ENCODE measurements around the gene DRAP1.
"Not testable (repeated sequence)": the region's sequence is repeated elsewhere in the genome, so short reads cannot be mapped to it uniquely, and the experiment has no call there.

The DRAP1 gene

DNA sequence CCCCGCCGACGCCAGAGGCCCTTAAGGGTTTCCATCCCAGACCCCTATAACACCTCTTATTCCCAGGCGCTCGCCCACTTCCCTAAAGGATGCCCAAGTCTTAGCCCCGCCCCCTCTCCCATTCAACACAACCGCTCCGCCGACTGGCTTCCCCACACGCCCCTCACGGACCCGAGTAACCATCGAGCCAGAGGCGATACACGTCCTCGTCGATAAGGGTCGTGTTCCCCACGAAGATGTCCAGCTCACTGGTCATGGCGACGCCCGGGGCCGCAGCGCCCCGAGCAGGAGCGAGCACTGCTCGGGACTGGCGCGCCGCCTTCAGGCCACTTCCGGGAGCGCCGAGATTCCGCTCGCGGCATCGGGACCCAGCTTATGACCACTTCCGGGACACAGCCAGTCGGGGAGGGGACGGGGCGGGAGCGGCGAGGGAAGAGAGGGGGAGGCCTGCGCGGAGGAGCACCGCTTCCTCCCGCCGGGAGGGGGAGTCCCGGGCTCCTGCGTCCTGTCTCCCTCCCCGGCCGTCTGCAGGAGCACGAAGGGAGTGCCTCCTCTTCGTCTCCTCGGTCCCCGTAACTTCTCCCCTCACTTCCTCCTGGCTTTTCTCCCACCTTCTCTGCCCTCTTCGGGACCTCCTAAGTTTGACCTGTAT, 30.9 kb upstream of the DRAP1 start, which contains the start of gene FIBP:
Gene FIBP (minus strand): TSS at position 309 of the 652 bp plus-strand sequence. CDS start 53 bp downstream, at position 256.
- H3K4me3 ChIP-seq (ENCODE audit: low read depth, low read length) = peak within 1 kb of the TSS; percentile 90
- peak; percentile 98 for DNase-seq (ENCODE audit: low read depth)
- TF ChIP-seq, protein P1, sequence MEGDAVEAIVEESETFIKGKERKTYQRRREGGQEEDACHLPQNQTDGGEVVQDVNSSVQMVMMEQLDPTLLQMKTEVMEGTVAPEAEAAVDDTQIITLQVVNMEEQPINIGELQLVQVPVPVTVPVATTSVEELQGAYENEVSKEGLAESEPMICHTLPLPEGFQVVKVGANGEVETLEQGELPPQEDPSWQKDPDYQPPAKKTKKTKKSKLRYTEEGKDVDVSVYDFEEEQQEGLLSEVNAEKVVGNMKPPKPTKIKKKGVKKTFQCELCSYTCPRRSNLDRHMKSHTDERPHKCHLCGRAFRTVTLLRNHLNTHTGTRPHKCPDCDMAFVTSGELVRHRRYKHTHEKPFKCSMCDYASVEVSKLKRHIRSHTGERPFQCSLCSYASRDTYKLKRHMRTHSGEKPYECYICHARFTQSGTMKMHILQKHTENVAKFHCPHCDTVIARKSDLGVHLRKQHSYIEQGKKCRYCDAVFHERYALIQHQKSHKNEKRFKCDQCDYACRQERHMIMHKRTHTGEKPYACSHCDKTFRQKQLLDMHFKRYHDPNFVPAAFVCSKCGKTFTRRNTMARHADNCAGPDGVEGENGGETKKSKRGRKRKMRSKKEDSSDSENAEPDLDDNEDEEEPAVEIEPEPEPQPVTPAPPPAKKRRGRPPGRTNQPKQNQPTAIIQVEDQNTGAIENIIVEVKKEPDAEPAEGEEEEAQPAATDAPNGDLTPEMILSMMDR (conservative IDR thresholded peaks at IDR 0.05; ENCODE audit: low read depth, low read length) = peak; percentile 66

DNA sequence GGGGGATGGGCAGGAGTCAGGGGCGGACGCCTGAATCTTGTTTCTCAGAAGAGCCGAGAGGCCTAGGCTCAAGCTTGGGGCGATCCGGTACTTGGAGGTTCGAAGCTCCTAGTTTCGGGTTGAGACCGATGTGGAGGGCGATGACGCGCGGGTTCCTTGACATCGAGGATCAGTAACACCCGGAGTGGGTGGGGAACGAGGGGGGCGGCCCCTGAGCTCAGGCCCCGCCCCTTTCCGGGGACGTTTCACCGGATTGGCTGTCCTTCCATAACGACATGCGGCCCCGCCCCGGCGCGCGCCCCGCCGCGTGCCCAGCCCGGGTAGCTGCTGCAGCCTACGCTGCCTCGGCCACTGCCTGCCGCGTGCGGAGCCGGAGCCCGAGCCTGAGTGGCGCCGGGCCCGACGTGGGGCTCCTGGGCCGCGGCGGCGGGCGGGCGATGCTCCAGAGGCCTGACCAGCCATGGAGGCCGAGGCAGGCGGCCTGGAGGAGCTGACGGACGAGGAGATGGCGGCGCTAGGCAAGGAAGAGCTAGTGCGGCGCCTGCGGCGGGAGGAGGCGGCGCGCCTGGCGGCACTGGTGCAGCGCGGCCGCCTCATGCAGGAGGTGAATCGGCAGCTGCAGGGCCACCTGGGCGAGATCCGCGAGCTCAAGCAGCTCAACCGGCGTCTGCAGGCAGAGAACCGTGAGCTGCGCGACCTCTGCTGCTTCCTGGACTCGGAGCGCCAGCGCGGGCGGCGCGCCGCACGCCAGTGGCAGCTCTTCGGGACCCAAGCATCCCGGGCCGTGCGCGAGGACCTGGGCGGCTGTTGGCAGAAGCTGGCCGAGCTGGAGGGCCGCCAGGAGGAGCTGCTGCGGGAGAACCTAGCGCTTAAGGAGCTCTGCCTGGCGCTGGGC, 28.7 kb upstream of the DRAP1 start, which contains the start of gene CCDC85B:
Gene CCDC85B (plus strand): TSS at position 350 of the 895 bp plus-strand sequence. CDS start 111 bp downstream, at position 461.
- TF ChIP-seq, protein P1 (conservative IDR thresholded peaks at IDR 0.05; ENCODE audit: low read depth, low read length) = no peak
- peak within 1 kb of the TSS; percentile 69 for H3K4me3 ChIP-seq (ENCODE audit: low read depth, low read length)
- DNase-seq (ENCODE audit: low read depth) = peak; percentile 97

DNA sequence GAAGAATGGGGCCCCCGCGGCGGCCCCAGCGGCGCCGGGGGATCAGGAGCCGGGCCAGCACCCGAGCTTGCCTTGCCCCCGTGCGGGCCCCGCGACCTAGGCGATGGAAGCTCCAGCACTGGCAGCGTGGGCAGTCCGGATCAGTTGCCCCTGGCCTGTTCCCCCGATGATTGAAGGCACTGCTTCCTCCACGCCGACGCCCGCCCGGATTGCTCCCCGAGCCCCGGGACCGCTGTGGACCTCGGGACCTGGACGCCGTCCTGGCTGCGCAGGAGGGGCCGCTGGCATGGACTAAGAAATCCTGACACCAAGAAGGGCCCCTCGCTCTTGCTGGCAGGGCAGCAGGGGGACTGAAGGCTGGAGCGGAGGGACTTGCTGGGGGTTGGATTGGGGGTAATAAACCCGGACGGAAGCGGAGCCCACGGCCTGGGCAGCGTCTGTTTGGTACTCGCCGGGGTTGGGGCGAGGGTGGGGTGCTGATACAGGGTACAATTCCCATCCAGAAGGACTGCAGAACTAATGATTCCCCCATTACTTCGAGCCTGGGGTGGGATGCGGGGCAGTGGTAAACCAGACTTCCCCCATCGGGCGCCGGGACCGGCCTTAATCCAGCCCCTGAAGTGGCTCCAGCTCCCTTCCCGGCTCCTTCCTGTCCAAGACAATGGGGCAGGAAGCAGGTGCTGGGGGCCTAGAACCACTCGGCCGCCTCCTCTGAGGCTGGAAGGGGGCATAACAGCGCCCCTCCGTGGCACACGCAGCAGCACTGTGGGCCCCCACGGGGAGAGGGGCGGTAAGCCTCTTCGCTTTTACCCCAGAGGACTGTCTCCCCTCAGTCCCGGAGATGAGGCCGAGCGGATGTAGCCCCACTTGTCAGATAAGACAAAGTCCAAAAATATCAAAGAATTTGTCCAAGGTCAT, 27.7 kb upstream of the DRAP1 start:
- peak overlapping the region; percentile 69 for H3K4me3 ChIP-seq (ENCODE audit: low read depth, low read length)
- DNase-seq (ENCODE audit: low read depth) = no peak
- TF ChIP-seq, protein P1 (conservative IDR thresholded peaks at IDR 0.05; ENCODE audit: low read depth, low read length) = peak; percentile 51

DNA sequence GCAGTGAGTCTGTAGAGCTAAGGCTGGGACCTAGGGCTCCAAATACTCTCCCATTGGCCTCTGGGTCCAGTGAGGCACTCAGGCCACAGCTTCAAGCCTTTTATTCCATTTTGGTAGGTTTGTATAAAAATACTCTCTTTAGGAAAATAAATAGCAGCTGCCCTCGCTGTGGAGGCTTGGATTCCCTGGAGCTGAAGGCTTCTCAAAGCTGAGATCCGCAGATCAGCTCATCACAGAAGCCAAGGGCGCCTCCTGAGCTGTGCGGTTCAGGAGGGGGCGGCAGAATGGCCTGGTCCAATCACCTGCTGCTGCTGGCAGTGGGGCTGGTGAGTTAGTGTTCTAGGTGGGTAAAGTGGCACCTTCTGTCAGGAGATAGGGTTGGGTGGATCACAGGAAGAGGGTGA, 27.1 kb upstream of the DRAP1 start:
- not testable (repeated sequence) for DNase-seq (ENCODE audit: low read depth)
- H3K4me3 ChIP-seq (ENCODE audit: low read depth, low read length) = peak overlapping the region; percentile 69

- H3K4me3 ChIP-seq (ENCODE audit: low read depth, low read length) = no peak overlapping the region
- TF ChIP-seq, protein P1 (conservative IDR thresholded peaks at IDR 0.05; ENCODE audit: low read depth, low read length) = no peak
Observed at GRCh38 chr11:65892661-65893317, 26.4 kb upstream of the DRAP1 start.

DNA sequence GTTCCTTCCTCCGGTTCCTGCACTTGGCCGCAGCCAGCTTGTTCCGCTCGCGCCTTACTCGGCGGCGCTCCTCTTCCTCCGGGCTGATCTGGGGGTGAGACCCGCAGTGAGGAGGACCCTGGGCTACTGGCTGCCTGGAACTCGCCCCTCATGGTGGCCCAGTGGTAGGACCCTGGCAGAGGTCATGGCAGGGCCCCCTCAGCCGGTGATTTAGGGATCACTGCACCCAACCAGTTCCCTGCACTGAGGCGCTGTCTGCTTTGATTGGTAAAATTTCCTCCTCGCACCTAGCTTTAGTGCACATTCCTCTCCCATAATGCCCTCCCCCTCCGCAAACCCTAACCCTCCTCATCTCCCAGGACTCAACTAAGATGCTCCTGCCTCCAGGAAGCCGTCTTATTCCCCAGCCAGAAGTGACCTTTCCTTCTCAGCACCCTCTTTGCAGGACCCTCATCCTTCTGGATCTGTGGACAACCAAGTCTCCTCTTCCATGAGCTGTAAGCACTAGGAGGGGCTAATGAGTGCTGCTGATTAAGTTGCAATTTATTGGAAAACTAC, 25.1 kb upstream of the DRAP1 start:
- TF ChIP-seq, protein P1 (conservative IDR thresholded peaks at IDR 0.05; ENCODE audit: low read depth, low read length) = peak; percentile 13
- H3K4me3 ChIP-seq (ENCODE audit: low read depth, low read length) = no peak overlapping the region
- DNase-seq (ENCODE audit: low read depth) = no peak

More at GRCh38 chr11:65892661-65893317, 26.4 kb upstream of the DRAP1 start:
- DNase-seq (ENCODE audit: low read depth) = no peak

All from choroid plexus epithelial cell (primary cell).